SK-N-SH treated with all-trans-retinoic acid at 6 μM for 48 hours (cell line): ENCODE data around the gene ADAMTS18.

Source experiments
- ATAC-seq: fragments of 200-7000 bp; cut with Tn5 transposase; 3 replicates; pipeline ENCODE4 v1.9.1; 2020; ENCODE audit warnings: mild to moderate bottlenecking, moderate library complexity
- BACH2 ChIP-seq: fragments of 250-450 bp; sonication (Bioruptor Pico); IDR thresholded peaks from 2 replicates; pipeline ENCODE4 v1.9.0; 2021; ENCODE audit warnings: mild to moderate bottlenecking, borderline replicate concordance
- CREB5 ChIP-seq: fragments of 250-450 bp; sonication (Bioruptor Pico); IDR thresholded peaks from 2 replicates; pipeline ENCODE4 v1.5.1; 2020; ENCODE audit warnings: low read depth, mild to moderate bottlenecking, moderate library complexity
- CSDC2 ChIP-seq: fragments of 250-450 bp; sonication (Bioruptor Pico); IDR thresholded peaks from 2 replicates; pipeline ENCODE4 v1.5.0; 2020; ENCODE audit warnings: mild to moderate bottlenecking, moderate library complexity
- CSRNP3 ChIP-seq: fragments of 250-450 bp; sonication (Bioruptor Pico); IDR thresholded peaks from 2 replicates; pipeline ENCODE4 v1.5.1; 2021; ENCODE audit warnings: mild to moderate bottlenecking, moderate library complexity
- ESRRG ChIP-seq: fragments of 250-450 bp; sonication (Bioruptor Pico); IDR thresholded peaks from 2 replicates; pipeline ENCODE4 v1.6.1; 2021; ENCODE audit warnings: mild to moderate bottlenecking
- GLIS3 ChIP-seq: fragments of 250-450 bp; sonication (Bioruptor Pico); IDR thresholded peaks from 2 replicates; pipeline ENCODE4 v1.5.0; 2020; ENCODE audit warnings: mild to moderate bottlenecking, moderate library complexity
- ISL1 ChIP-seq: fragments of 250-450 bp; sonication (Bioruptor Pico); IDR thresholded peaks from 2 replicates; pipeline ENCODE4 v2.1.2; 2022; ENCODE audit warnings: mild to moderate bottlenecking, moderate library complexity
- OSR1 ChIP-seq: fragments of 250-450 bp; sonication (Bioruptor Pico); IDR thresholded peaks from 2 replicates; pipeline ENCODE4 v1.8.0; 2022; ENCODE audit warnings: moderate library complexity, mild to moderate bottlenecking, inconsistent platforms
- PATZ1 ChIP-seq: fragments of 250-450 bp; sonication (Bioruptor Pico); IDR thresholded peaks from 2 replicates; pipeline ENCODE4 v1.8.0; 2020; ENCODE audit warnings: mild to moderate bottlenecking, moderate library complexity, borderline replicate concordance
- POU6F1 ChIP-seq: fragments of 250-450 bp; sonication (Bioruptor Pico); IDR thresholded peaks from 2 replicates; pipeline ENCODE4 v1.8.0; 2021; ENCODE audit warnings: low read depth, mild to moderate bottlenecking, moderate library complexity, borderline replicate concordance
- PPARA ChIP-seq: fragments of 250-450 bp; sonication (Bioruptor Pico); IDR thresholded peaks from 2 replicates; pipeline ENCODE4 v1.5.0; 2020; ENCODE audit warnings: mild to moderate bottlenecking, borderline replicate concordance
- RARB ChIP-seq: fragments of 250-450 bp; sonication (Bioruptor Pico); IDR thresholded peaks from 2 replicates; pipeline ENCODE4 v1.8.0; 2021; ENCODE audit warnings: mild to moderate bottlenecking, moderate library complexity
- SNAI2 ChIP-seq: fragments of 250-450 bp; sonication (Bioruptor Pico); IDR thresholded peaks from 2 replicates; pipeline ENCODE4 v1.5.0; 2020; ENCODE audit warnings: mild to moderate bottlenecking, moderate library complexity
- TOX ChIP-seq: fragments of 250-450 bp; sonication (Bioruptor Pico); IDR thresholded peaks from 2 replicates; pipeline ENCODE4 v1.8.0; 2021; ENCODE audit warnings: mild to moderate bottlenecking, moderate library complexity, borderline replicate concordance
- TSHZ2 ChIP-seq: fragments of 250-450 bp; sonication (Bioruptor Pico); IDR thresholded peaks from 2 replicates; pipeline ENCODE4 v1.5.0; 2020; ENCODE audit warnings: mild to moderate bottlenecking, moderate library complexity
- ZC3H10 ChIP-seq: fragments of 250-450 bp; sonication (Bioruptor Pico); IDR thresholded peaks from 2 replicates; pipeline ENCODE4 v1.5.1; 2021; ENCODE audit warnings: mild to moderate bottlenecking, moderate library complexity
- ZFP3 ChIP-seq: fragments of 250-450 bp; sonication (Bioruptor Pico); IDR thresholded peaks from 2 replicates; pipeline ENCODE4 v1.5.0; 2020; ENCODE audit warnings: mild to moderate bottlenecking, moderate library complexity
- ZFP30 ChIP-seq: fragments of 450-650 bp; formaldehyde crosslinking; IDR thresholded peaks from 2 replicates; pipeline ENCODE4 v1.5.0; 2022; ENCODE audit warnings: mild to moderate bottlenecking, moderate library complexity
- ZNF565 ChIP-seq: fragments of 450-650 bp; formaldehyde crosslinking; conservative IDR thresholded peaks from 2 replicates; pipeline ENCODE4 v1.5.0; 2020; ENCODE audit warnings: low read depth, mild to moderate bottlenecking, moderate library complexity
- ZNF8 ChIP-seq: fragments of 450-650 bp; formaldehyde crosslinking; IDR thresholded peaks from 2 replicates; pipeline ENCODE4 v1.5.0; 2020; ENCODE audit warnings: mild to moderate bottlenecking, moderate library complexity

The ADAMTS18 gene

GRCh38 chr16:77432264-77432663, 2.6 kb downstream of the ADAMTS18 start:
- ATAC-seq = no peak
- no peak for TF ChIP-seq ZC3H10 (CRISPR knock-in tag)
- no peak for TF ChIP-seq GLIS3 (CRISPR knock-in tag)
- TF ChIP-seq ZFP30 = no peak
- no peak for TF ChIP-seq ZFP3 (CRISPR knock-in tag)
- no peak for TF ChIP-seq SNAI2 (CRISPR knock-in tag)
- no peak for TF ChIP-seq TSHZ2 (CRISPR knock-in tag)
- no peak for TF ChIP-seq OSR1
- TF ChIP-seq CSDC2 (CRISPR knock-in tag) = no peak
- TF ChIP-seq TOX (CRISPR knock-in tag) = no peak
- no peak for TF ChIP-seq BACH2 (CRISPR knock-in tag)
- TF ChIP-seq PPARA (CRISPR knock-in tag) = no peak
- no peak for TF ChIP-seq CREB5 (CRISPR knock-in tag)
- no peak for TF ChIP-seq ESRRG (CRISPR knock-in tag)
- no peak for TF ChIP-seq ZNF565 (CRISPR knock-in tag)
- no peak for TF ChIP-seq ZNF8 (CRISPR knock-in tag)
- no peak for TF ChIP-seq ISL1 (CRISPR knock-in tag)

- TF ChIP-seq ZC3H10 (CRISPR knock-in tag) (no peak), PATZ1 (CRISPR knock-in tag) (no peak), CREB5 (CRISPR knock-in tag) (no peak), CSRNP3 (CRISPR knock-in tag) (no peak), RARB (CRISPR knock-in tag) (no peak), POU6F1 (CRISPR knock-in tag) (no peak), GLIS3 (CRISPR knock-in tag) (no peak), ISL1 (CRISPR knock-in tag) (no peak), OSR1 (no peak), SNAI2 (CRISPR knock-in tag) (no peak)
These were observed 3.8 kb downstream of the ADAMTS18 start for GRCh38 chr16:77430787-77431585.

More at GRCh38 chr16:77430787-77431585, 3.8 kb downstream of the ADAMTS18 start:
- ATAC-seq = no peak
